Ovary (tissue), 9 donors: ENCODE measurements around the gene MAP3K8. TPM values are rescaled to one million over a fixed set of nuclear protein-coding genes. Genes with fewer than 3 reads are reported as not detected.

Source experiments
- DNase-seq, 5 donors: peaks; one replicate each; pipeline ENCODE4 v3.0.0-alpha.2; 2019 to 2020
- H3K27ac ChIP-seq, 2 donors: fragments of 200-600 bp; one replicate each; pipeline versions ENCODE4 v1.5.1 to v1.8.0; 2019 to 2022
- H3K27me3 ChIP-seq: fragments of 200-600 bp; one replicate; pipeline ENCODE4 v1.8.0; 2022
- H3K36me3 ChIP-seq: fragments of 200-600 bp; sonication (generic); one replicate; pipeline ENCODE4 v1.5.1; 2019
- H3K4me1 ChIP-seq: one replicate; pipeline ENCODE4 v1.8.1; 2013; ENCODE audit warnings: mild to moderate bottlenecking, moderate library complexity; ENCODE audit not compliant: insufficient read depth
- H3K4me3 ChIP-seq: fragments of 200-600 bp; sonication (generic); one replicate; pipeline ENCODE4 v1.5.1; 2017
- H3K9me3 ChIP-seq, 2 donors: fragments of 200-600 bp in 1 of 2; sonication (generic) in 1 of 2; one replicate each; pipeline versions ENCODE4 v1.5.1 to v1.8.1; 2013 to 2019; ENCODE audit warnings: mild to moderate bottlenecking in 1 of 2, moderate library complexity in 1 of 2
- EP300 ChIP-seq: sonication (generic); formaldehyde crosslinking; IDR thresholded peaks from one replicate; pipeline ENCODE4 v1.6.1; 2017; ENCODE audit warnings: antibody characterized with exemption
- POLR2A ChIP-seq: fragments of 450-650 bp; IDR thresholded peaks from one replicate; pipeline ENCODE4 v1.6.1; 2017; ENCODE audit warnings: antibody characterized with exemption, mild to moderate bottlenecking, moderate library complexity
- WGBS, 3 donors: extraction: QIAGEN DNeasy Blood & Tissue Kit in 1 of 3; methylation state at CpG; one replicate each; pipeline versions ENCODE4 v1.1.5 to v1.1.7; 2013 to 2017; 5-methylcytosine and 5-hydroxymethylcytosine counted together
- intact Hi-C, 4 donors: fragments of 100-400 bp; cut with DNase I; formaldehyde crosslinking; loops; one replicate each; pipeline versions ENCODE4 v1.11.0 to v1.15.1; 2022 to 2023
- polyA plus RNA-seq, 2 donors: library from polyadenylated mRNA; stranded (reverse); fragments of 200-250 nt in 1 of 2; fragments of 350-450 nt in 1 of 2; fragmentation: Illumina TruSeq in 1 of 2; extraction: RNeasy Lipid Tissue Mini Kit (QIAGEN cat#74804) in 1 of 2; gene quantifications; one replicate each; pipeline ENCODE4 v1.2.3, GENCODE V29; 2013 to 2014
- total RNA-seq, 7 donors: library from RNA; depleted of rRNA in 2 of 7; stranded (reverse); fragments of >200 nt in 2 of 7; fragmentation: NEBNext Ultra II Directional in 3 of 7; extraction: Animal tissue kit (Norgen Biotek cat#: 25700) in 3 of 7; gene quantifications; one replicate each; pipeline versions ENCODE4 v1.1.0 to v1.2.4, GENCODE V29; 2016 to 2023
- TF ChIP-seq, protein P1 (sequence below), 3 donors: fragments of 450-650 bp in 2 of 3; fragments of 200-600 bp in 1 of 3; IDR thresholded peaks; one replicate each; pipeline versions ENCODE4 v1.5.1 to v1.8.0; 2016 to 2022; ENCODE audit warnings: antibody characterized with exemption in 3 of 3, mild to moderate bottlenecking in 1 of 3
- donor health status: DM: no; HTN: no; CAD: no; lungs with moderate emphysema.
- donor health status: DM: no; HTN: no; CAD: no.
- donor health status: Bipolar disorder and iron deficiency.
- donor health status: DM: yes; HTN: yes; CAD: no.
- donor health status: DM: no; HTN: no; CAD: no.
- donor health status: DM: yes; HTN: yes; CAD: no.

MAP3K8 gene
- total and polyA plus RNA-seq, 9 donors = 7.7 to 32.5 (median 13.5) TPM

DNA sequence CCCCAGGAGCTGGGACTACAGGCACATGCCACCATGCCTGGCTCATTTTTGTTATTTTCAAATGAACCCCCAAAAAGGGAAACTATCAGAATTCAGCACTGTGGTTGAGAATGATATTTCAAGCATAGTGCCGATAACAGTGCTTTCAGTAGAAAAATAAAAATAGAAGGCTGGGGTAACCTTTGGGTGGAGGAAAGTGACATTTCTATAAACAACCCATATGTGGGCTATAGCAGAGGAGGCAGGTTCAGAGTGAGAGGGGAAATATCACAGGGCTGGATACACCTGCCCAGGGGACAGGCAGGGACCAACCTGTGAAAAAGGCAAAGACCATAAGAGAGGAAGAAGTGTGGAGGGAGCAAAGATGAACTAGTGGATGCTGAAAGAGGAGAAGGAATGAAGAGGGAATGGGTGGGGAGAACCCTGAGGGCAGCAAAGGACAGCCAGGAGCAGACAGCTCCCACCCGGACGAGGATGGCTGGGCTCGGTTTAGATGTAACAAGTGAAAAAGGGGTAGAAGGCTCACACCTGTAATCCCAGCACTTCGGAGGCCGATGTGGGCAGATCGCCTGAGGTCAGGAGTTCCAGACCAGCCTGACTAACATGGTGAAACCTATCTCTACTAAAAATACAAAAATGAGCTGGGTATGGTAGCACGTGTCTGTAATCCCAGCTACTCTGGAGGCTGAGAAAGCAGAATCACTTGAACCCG is 56.5 kb downstream of the MAP3K8 start:
- no peaks in the 10 kb centered on the region for H3K27me3 ChIP-seq
- H3K4me1 ChIP-seq = no peaks in the 10 kb centered on the region
- no peaks in the 10 kb centered on the region for H3K36me3 ChIP-seq
- no peak for DNase-seq
- WGBS, 3 donors = 77 to 85% (median 83%) methylated on average over 9 of the region's 9 CpGs
- intact Hi-C loops = no loop called here
- no peak overlapping the region for H3K4me3 ChIP-seq
- H3K9me3 ChIP-seq = no peaks in the 10 kb centered on the region
- TF ChIP-seq EP300 (no peak), POLR2A (no peak)
- TF ChIP-seq, protein P1, sequence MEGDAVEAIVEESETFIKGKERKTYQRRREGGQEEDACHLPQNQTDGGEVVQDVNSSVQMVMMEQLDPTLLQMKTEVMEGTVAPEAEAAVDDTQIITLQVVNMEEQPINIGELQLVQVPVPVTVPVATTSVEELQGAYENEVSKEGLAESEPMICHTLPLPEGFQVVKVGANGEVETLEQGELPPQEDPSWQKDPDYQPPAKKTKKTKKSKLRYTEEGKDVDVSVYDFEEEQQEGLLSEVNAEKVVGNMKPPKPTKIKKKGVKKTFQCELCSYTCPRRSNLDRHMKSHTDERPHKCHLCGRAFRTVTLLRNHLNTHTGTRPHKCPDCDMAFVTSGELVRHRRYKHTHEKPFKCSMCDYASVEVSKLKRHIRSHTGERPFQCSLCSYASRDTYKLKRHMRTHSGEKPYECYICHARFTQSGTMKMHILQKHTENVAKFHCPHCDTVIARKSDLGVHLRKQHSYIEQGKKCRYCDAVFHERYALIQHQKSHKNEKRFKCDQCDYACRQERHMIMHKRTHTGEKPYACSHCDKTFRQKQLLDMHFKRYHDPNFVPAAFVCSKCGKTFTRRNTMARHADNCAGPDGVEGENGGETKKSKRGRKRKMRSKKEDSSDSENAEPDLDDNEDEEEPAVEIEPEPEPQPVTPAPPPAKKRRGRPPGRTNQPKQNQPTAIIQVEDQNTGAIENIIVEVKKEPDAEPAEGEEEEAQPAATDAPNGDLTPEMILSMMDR (IDR thresholded peaks at IDR 0.05) = no peak
- no peak overlapping the region for H3K27ac ChIP-seq

DNA sequence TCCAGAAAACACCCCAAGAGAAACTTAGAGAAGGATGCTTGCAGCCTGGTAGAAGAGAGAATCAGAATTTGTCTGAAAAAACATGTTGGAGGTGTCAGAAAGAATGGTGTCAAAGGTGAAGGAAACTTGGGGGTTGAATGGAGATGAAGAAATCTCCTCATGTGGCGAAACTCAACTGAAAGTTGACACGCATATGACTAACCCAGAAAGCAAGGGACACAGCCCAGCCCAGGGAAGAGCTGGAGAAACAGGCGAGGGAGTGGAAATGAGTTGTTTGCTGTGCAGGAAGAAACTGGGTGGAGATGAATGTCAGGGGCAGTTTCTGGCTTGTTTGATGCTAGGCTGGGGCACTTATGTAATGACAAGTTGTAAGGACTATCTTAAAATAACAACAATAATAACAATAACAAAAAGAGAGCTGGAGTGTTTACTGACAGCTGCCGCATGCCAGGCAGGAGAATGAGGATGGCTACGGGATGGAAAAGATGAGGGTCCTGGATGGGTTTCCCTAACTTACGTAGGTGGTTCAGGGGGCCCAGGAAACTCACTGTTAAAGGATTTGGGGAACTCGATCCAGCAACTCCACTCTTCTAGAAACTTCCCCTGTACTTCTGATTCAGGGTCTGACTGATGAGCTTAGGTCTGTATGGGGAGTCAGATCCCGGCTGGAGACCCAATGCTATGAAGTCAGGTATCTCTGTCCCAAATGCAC is 57.4 kb downstream of the MAP3K8 start:
- H3K36me3 ChIP-seq = no peaks in the 10 kb centered on the region
- TF ChIP-seq, protein P1 (IDR thresholded peaks at IDR 0.05) = no peak
- TF ChIP-seq EP300 = no peak
- no peak for TF ChIP-seq POLR2A
- H3K4me3 ChIP-seq = no peak overlapping the region
- no peak for DNase-seq
- H3K27me3 ChIP-seq = no peaks in the 10 kb centered on the region
- intact Hi-C loops = no loop called here
- no peaks in the 10 kb centered on the region for H3K4me1 ChIP-seq
- no peaks in the 10 kb centered on the region for H3K9me3 ChIP-seq
- H3K27ac ChIP-seq = no peak overlapping the region
- WGBS, 3 donors = 79 to 83% (median 83%) methylated on average over 8 of the region's 8 CpGs

DNA sequence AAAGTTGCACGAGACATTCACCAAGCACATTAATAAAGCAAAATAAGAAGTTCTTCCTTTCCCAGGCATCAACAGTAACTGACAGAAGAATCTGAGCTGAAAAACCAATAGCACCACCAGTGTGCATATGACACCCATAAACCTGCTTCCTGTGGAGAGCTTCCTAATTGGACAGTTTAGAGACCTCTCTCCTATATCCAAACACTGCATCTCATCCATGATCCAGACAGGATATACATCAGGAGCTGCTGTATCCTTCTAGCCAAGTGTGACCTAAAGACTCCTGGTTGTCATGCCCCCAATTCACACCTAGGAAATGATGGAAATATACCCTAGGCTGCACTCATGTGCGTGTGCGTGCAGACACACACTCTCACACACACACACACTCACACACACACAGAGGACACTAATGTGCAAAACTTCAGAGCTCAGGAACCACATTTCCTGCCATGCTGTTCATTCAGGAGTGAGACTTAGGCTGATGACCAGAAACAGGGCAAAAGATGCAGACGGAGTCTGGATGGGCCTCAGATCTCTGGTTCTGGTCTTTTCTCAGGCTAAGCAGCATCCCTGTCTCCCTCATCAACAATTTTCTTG is 58.0 kb downstream of the MAP3K8 start:
- no peaks in the 10 kb centered on the region for H3K27me3 ChIP-seq
- WGBS, 3 donors = 81 to 89% (median 87%) methylated on average over 4 of the region's 4 CpGs
- TF ChIP-seq POLR2A (no peak), EP300 (no peak)
- TF ChIP-seq, protein P1 (IDR thresholded peaks at IDR 0.05) = no peak
- intact Hi-C loops = no loop called here
- H3K27ac ChIP-seq = no peak overlapping the region
- H3K36me3 ChIP-seq = no peaks in the 10 kb centered on the region
- H3K9me3 ChIP-seq = no peaks in the 10 kb centered on the region
- peaks cover 2% of the 10 kb centered on the region for H3K4me1 ChIP-seq
- H3K4me3 ChIP-seq = no peak overlapping the region
- DNase-seq = no peak

DNA sequence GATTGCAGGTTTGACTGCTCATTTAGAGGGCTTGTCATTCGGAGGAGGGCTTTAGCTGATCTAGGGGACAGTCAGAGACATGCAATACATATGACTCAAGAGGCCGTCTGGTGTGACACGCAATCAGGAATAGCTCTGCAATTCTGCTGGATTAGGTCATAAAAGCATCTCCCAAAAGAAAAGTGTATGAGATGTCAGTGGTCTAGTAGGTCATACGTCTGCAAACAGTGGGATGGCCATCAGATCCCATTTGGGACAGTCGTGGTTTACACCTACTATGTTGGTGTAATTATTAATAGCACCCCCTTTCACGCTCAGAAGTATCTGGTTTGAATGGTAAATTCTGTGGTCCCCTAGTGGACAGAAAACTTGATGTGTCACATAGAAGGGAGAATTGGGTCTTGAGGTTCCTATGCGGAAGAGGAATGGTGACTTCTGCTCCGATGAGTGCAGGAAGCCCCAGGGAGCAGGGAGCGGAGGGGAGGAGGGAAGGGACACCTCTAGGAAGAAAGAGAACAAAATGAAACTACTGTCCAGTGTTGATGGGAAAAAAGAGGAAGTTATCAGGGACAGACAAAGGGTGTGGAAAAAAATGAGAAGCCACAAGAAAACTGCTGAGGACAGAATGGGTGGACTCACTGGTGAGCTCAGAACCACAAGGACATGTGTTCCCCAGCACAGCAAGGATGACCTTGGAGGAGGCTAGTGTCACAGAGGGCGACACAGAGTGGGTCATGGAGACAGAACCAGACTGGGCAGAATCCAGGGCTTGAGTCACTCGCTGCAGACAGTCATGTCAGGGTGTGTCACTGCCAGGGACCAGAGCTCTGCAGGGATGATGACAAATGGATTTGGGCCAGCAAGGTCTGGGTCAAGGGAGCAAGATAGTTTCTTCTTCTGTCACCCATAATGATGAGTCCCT is 59.9 kb downstream of the MAP3K8 start:
- intact Hi-C loops = no loop called here
- no peaks in the 10 kb centered on the region for H3K27me3 ChIP-seq
- H3K4me1 ChIP-seq = peaks cover 2% of the 10 kb centered on the region
- TF ChIP-seq EP300 (no peak), POLR2A (no peak)
- TF ChIP-seq, protein P1 (IDR thresholded peaks at IDR 0.05) = no peak
- no peak overlapping the region for H3K4me3 ChIP-seq
- H3K36me3 ChIP-seq = no peaks in the 10 kb centered on the region
- no peaks in the 10 kb centered on the region for H3K9me3 ChIP-seq
- H3K27ac ChIP-seq = no peak overlapping the region
- 86 to 90% (median 88%) methylated on average over 11 of the region's 11 CpGs for WGBS, 3 donors
- DNase-seq = peak in 1 of 5 donors; percentile 18
